Measurements from ENCODE around the gene CAPZB.

The CAPZB gene

GRCh38 chr1:19497443-19497842, 12.1 kb upstream of the CAPZB start:
- DNase-seq = peak in 1 of 4 experiments; percentile 36

DNA sequence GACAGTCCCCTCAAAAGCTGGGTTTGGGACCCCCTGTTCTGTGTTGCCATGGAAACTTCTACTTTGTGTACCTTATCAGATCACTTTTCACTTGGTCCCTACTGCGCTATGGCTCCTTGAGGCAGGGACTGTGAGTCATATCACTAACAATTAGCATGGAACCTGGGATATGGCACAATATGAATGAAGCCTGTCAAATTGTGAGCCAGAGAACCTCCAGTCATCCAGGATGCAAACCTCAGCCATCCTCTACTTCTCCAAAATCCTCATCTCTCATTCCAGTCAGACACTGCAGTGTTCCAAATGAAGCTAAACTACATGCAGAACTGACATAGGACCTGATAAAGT, 11.2 kb upstream of the CAPZB start:
- no peak for DNase-seq

- DNase-seq = no peak
Observed at GRCh38 chr1:19495799-19496526, 10.6 kb upstream of the CAPZB start.

GRCh38 chr1:19495000-19495656, 9.8 kb upstream of the CAPZB start:
- peak in 3 of 4 experiments; percentile 52 to 64 (median 59) for DNase-seq

DNA sequence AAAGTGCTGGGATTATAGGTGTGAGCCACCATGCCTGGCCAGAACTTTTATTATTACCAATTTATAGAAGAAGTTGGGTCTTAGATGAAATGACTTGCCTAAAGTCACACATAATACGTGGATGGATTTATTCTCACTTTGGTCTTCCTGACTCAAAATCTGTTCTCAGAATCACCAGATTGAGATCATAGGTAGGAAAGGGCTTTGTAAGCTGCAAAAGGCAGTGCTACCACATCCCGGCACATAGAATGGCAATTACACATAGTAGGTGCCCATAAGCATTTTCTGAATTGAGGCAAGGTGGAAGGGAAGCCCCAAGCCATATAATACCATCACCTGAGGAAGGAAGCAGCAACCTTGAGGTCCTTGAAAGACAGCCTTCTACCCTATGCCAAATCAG, 8.2 kb upstream of the CAPZB start:
- DNase-seq = no peak

DNA sequence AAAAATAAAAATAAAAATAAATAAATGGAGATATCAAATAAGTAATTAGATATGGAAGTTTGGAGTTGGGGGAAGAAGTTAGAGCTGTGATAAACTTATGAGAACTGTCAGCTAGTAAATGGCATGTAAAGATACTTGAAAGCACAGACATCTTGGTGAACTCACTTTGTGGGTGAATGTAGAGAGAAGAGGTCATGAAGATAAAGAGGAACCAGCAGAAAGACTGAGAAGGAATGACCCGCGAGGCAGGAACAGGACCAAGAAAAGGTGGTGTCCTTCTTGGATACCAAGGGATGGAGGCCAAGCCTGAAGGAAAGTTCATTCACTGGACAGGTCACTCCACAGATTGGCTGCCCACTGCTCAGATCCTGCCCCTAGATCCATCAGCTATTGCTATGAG, 4.7 kb upstream of the CAPZB start:
- peak in 3 of 4 experiments; percentile 38 to 56 (median 53) for DNase-seq

GRCh38 chr1:19488136-19488535, 2.8 kb upstream of the CAPZB start:
- DNase-seq = peak; percentile 28 to 72 (median 62)

GRCh38 chr1:19484798-19485361, 459 bp downstream of the CAPZB start:
- peak; percentile 26 to 66 (median 52) for DNase-seq

DNA sequence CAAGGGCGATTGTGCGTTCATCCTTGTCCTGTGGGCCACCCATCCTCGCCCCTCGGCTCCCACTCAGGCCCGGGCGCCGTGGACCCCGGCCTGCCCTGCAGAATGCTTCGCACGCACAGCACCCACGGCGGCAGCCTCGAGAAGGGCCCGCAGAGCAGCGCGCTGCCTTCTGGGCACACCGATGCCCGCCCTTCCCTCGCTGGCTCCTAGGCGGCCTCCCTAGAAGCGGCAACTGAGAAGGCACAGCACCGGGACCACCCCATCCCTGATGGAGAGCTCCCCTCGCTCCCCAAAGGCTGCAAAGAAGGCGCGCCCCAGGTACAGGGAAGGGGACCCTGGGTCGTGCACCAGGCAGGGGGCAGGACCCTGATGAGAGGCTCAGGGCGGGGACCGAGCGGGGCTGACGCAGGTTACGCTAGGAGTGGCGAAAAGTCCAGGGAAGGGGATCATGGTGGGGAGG, 971 bp downstream of the CAPZB start:
- peak in 3 of 4 experiments; percentile 30 to 52 (median 35) for DNase-seq

- DNase-seq = no peak
Observed at GRCh38 chr1:19483691-19484090, 1.6 kb downstream of the CAPZB start.

DNA sequence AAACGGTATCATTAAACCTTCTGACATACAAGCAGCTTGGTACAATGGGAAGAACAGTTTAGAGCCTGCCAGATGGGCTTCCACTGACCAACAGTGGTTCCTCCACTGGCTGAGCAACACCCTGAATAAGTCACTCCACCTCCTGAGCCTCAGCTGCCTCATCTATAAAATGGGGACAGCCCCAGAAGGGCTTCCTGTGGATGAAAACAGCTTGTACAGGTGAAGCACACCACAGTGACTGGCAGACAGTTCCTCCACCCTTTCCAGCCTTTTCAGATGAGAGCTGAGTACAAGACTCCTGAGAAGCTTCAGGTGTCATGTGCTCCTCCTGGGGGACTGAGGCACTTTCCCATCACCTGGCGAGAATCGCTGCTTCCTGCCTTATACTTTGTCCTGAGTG, 2.1 kb downstream of the CAPZB start:
- DNase-seq = no peak

- DNase-seq = no peak
Observed at GRCh38 chr1:19481826-19482398, 3.4 kb downstream of the CAPZB start.

DNA sequence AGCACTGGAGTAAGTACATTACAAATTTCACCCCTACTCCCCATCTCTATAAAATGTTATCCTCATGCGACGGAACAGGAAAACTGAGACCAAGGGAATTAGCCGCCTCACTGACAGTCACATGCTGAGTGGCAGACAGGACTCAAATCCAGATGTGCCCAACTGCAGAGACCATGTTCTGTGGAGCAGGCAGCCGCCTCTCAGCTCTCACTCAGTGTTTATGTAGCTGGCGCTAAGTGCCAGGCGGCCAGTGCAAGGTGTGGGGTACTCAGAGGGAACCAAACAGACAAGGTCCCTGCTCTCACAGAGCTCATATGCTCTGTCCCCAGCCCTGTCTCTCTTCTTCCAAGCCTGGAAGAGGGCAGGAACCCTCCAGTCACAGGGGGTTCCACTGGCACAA, 5.1 kb downstream of the CAPZB start:
- DNase-seq = no peak

- no peak for DNase-seq
Observed at GRCh38 chr1:19479351-19480120, 5.8 kb downstream of the CAPZB start.

GRCh38 chr1:19478322-19478721, 7.0 kb downstream of the CAPZB start:
- peak; percentile 70 to 81 (median 80) for DNase-seq

- peak; percentile 83 to 90 (median 87) for DNase-seq
Observed at GRCh38 chr1:19477284-19478249, 7.8 kb downstream of the CAPZB start.

GRCh38 chr1:19476450-19477190, 8.7 kb downstream of the CAPZB start:
- peak; percentile 70 to 77 (median 76) for DNase-seq

DNA sequence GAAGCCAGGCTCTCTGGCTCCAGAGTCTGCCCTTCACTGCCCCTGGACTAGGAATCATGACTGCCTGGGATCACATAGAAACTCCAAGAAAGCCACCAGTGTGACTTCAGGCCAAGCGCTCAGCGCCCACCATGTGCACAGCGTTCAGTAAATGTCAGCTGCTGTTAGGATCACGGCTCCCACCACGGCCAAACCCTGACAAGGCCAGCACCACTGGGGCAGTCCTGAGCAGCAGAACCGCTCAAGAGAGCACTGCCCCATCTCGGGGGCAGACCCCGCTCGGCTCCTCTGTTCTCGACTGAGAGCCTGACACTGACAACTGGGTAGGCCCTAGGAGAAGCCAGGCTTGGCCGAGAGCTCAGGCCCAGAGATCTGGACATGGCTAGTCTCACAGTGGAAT, 10.0 kb downstream of the CAPZB start:
- DNase-seq = no peak

- no peak for DNase-seq
Observed at GRCh38 chr1:19472174-19472573, 13.2 kb downstream of the CAPZB start.

- DNase-seq = no peak
Observed at GRCh38 chr1:19469004-19469403, 16.3 kb downstream of the CAPZB start.

Measured in suppressor macrophage (primary cell).